Vagina (tissue), 2 donors: ENCODE results near the gene MESP2.

ENCODE experiments used
- CTCF ChIP-seq, 3 experiments: fragments of 450-650 bp in 2 of 3; fragments of 200-600 bp in 1 of 3; sonication (generic) in 1 of 3; IDR thresholded peaks; one replicate each; pipeline ENCODE4 v1.5.1; 2017 to 2019; ENCODE audit warnings: antibody characterized with exemption in 3 of 3, mild to moderate bottlenecking in 2 of 3, moderate library complexity in 2 of 3
- POLR2A ChIP-seq, 2 donors: fragments of 450-650 bp; IDR thresholded peaks; one replicate each; pipeline ENCODE4 v1.6.1; 2017; ENCODE audit warnings: antibody characterized with exemption in 2 of 2, mild to moderate bottlenecking in 2 of 2, moderate library complexity in 2 of 2

GRCh38 chr15:89735773-89736172 lies 40.4 kb upstream of the MESP2 start:
- TF ChIP-seq CTCF (IDR thresholded peaks at IDR 0.05) = no peak
- TF ChIP-seq POLR2A (IDR thresholded peaks at IDR 0.05) = no peak
